Measurements from ENCODE around the gene MICB.

DNA sequence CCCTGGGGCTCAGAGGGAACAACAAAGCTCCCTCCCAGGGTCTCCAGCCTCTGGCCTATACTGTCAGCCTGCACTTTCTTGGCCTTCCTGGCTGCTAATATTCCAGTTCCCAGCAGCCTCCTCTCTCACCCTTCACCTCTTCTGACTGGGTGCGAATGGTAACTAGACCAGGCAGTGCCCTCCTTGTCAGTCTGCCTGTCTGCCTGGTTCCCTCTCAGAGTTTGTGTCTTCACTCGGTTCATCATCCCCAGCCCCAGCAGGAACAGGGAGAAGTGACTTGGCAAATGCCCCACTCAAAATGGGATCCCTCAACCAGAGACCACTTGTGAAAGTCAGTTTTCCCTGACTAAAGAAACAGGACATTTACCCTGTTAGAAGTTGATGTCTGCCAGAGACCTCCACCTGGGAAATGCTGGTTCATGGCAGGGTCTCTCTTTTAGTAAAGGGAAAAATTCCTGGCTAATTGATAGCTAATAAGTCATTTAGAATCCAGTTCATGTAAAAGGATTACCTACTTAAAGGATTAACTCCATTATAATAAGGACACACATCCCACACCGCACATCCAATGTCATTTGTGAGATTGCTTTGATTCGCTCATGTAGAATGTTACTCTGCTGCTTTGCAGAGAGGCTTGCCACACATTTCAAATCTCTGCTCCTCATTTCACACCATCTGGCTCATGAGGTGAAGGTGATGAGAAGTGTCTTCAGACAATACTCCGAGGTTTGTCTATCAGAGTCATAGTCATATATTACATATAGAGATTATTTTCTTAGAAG, 18.6 kb upstream of the MICB start:
- no peak for TF ChIP-seq POLR2A (IDR thresholded peaks at IDR 0.05; ENCODE audit: low read length)
- TF ChIP-seq GATA1 (IDR thresholded peaks at IDR 0.05; ENCODE audit: low read depth, low read length), result no peak
